GM12875 (cell line): ENCODE data around the gene MYBPHL.

Experiments used
- H3K4me3 ChIP-seq: one replicate; pipeline ENCODE4 v1.5.1; 2011; ENCODE audit warnings: low read depth, low read length, control low read depth
- TF ChIP-seq, protein P1 (sequence below): IDR thresholded peaks from 2 replicates; pipeline ENCODE4 v1.5.1; 2011; ENCODE audit warnings: low read depth, mild to moderate bottlenecking, control low read depth, inconsistent platforms, low read length, moderate library complexity, borderline replicate concordance; ENCODE audit not compliant: insufficient read depth

Gene MYBPHL

DNA sequence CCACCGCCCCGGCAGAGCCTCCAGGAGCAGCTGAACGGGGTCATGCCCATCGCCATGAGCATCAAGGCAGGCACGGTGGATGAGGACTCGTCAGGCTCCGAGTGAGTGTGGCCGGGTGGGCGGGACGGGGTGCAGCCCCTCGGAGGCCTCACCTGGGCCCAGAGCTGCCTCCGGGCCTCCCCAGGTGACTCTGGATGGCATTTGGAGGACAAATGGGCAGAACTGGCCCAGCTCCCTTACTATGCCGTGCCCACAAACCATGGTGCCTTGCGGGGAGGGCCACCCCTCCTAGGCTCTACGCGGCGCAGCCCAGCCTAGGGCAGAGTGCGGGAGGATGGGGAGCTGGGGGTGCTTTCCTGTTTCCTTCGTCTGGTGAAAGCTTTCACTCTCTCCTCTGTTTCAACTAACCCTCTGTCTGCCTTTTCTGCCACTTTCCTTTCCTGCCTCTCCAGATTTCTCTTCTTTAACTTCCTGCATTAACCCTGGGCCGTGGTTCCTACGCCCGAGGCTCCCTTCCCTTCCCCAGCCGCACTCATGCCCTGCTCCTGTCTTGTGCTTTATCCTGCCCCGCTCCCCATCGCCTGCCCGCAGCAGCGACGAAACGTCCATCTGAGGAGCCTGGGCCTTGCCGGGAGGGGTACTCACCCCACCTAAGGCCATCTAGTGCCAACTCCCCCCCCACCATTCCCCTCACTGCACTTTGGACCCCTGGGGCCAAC lies 33.1 kb downstream of the MYBPHL start:
- TF ChIP-seq, protein P1, sequence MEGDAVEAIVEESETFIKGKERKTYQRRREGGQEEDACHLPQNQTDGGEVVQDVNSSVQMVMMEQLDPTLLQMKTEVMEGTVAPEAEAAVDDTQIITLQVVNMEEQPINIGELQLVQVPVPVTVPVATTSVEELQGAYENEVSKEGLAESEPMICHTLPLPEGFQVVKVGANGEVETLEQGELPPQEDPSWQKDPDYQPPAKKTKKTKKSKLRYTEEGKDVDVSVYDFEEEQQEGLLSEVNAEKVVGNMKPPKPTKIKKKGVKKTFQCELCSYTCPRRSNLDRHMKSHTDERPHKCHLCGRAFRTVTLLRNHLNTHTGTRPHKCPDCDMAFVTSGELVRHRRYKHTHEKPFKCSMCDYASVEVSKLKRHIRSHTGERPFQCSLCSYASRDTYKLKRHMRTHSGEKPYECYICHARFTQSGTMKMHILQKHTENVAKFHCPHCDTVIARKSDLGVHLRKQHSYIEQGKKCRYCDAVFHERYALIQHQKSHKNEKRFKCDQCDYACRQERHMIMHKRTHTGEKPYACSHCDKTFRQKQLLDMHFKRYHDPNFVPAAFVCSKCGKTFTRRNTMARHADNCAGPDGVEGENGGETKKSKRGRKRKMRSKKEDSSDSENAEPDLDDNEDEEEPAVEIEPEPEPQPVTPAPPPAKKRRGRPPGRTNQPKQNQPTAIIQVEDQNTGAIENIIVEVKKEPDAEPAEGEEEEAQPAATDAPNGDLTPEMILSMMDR, result no peak

DNA sequence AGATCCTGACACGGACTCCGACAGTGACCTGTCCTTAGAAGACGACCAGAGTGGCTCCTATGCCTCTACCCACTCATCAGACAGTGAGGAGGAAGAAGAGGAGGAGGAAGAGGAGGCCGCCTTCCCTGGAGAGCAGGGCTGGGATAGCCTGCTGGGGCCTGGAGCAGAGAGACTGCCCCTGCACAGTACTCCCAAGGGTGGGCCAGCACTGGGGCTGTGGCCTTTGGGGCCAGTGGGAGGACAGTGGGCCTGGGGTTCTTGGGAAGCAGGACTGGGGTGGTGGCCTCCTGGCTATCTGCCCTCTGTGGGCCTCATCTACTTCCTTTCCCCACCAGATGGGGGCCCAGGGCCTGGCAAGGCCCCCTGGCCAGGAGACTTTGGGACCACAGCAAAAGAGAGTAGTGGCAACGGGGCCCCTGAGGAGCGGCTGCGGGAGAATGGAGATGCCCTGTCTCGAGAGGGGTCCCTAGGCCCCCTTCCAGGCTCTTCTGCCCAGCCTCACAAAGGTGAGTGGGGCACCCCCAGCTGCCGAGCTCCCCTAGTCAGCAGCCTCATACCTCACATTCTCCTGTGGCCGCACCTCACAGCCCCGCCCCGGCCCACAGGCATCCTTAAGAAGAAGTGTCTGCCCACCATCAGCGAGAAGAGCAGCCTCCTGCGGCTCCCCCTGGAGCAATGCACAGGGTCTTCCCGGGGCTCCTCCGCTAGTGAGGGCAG lies 33.8 kb downstream of the MYBPHL start:
- H3K4me3 ChIP-seq, result no peak overlapping the region
- TF ChIP-seq, protein P1, result no peak

More for the DNA sequence above, 33.1 kb downstream of the MYBPHL start:
- H3K4me3 ChIP-seq, result no peak overlapping the region

DNA sequence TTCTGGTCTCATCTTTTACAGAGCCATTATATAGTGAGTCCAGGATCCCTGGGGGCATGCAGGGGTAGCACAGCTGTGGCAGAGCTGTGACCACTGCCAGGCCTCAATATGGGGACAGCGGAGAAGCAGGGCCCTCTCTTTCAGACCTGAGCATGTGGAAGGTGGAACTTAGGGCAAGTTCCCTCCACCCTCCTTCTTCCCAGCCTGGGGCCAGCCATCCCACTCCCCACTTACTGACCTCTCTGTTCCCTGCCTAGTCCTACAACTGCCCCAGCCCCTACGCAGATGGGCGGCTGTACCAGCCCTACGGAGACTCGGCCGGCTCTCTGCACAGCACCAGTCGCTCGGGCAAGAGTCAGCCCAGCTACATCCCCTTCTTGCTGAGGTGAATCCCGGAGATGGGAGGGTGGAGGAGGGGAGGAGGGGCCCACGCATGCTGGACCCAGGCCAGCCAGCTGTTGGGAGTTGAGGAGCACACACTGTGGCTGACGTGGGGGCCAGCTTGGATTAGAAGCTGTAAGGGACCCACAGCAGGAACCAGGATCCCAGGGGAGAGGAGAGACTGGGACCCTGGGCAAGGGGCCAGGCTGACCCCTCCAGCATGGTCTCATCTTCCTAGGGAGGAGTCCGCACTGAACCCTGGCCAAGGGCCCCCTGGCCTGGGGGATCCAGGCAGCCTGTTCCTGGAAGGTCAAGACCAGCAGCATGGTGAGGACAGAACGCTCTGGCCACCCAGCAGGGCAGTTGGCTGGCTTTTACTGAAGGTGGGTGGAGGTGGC lies 34.6 kb downstream of the MYBPHL start:
- TF ChIP-seq, protein P1, result no peak
- no peak overlapping the region for H3K4me3 ChIP-seq

DNA sequence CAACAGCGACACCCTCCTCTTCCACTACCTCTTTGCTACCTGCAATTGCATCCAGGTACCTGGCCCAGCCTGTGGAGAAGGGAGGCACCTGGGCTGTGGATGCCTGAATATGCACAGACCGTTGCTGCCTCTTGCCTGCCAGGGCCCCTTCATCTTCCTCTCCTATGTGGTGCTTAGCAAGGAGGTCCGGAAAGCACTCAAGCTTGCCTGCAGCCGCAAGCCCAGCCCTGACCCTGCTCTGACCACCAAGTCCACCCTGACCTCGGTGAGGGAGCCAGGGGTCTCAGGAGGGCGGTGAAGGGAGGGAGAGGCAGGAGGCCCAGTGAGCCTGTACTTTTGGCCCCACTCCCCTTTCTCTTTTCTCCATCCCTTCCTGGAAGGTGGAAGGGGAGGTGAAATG lies 35.4 kb downstream of the MYBPHL start:
- TF ChIP-seq, protein P1, result no peak
- H3K4me3 ChIP-seq, result no peak overlapping the region

DNA sequence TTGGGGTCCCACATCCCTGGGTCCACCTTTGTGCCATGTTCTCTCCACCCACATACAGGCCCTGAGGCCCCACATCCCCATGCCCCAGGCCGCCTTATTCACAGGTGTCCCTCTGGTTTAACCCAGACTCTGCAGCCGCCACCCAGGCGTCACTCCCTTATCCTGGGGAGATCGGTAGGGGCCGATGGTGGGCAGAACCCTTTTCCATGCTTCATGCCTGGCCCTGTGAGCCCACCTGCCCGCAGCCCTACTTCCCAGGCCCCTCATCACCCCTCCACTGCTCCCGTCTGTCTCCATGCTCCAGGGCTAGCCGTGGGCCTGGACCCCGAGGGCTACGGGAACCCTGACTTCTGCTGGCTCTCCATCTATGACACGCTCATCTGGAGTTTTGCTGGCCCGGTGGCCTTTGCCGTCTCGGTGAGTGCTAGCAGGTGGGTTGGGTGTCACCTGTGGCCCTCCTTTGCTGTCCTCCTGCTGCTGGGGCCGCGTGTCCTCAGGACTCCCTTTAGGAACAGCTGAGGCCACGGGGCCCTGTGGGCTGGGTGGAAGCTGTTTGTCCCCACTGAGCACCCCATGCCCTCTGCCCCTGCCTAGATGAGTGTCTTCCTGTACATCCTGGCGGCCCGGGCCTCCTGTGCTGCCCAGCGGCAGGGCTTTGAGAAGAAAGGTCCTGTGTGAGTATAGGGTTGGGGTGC lies 36.0 kb downstream of the MYBPHL start:
- TF ChIP-seq, protein P1, result no peak
- no peak overlapping the region for H3K4me3 ChIP-seq

DNA sequence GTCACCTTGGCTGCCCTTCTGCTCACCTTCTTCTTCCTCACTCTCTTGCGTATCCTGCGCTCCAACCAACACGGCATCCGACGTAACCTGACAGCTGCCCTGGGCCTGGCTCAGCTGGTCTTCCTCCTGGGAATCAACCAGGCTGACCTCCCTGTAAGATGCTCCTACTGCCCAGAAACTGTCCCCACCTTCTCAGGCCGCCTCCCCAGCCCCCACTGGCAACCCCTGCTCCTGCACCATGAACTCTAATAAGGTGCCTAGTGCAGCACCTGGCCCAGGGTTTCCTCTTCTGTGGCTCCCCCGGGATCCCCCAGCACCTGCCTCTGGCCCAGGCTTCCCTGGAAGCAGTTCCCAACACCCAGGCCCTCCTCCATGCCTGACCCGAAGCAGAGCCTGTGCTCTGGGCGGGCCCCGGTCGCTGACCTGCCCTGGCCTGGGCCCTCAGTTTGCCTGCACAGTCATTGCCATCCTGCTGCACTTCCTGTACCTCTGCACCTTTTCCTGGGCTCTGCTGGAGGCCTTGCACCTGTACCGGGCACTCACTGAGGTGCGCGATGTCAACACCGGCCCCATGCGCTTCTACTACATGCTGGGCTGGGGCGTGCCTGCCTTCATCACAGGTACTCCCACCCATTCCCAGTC lies 36.7 kb downstream of the MYBPHL start:
- TF ChIP-seq, protein P1, result no peak
- H3K4me3 ChIP-seq, result no peak overlapping the region
